HCT116 (cell line): ENCODE measurements around the gene OPCML.

Experiments used
- ATF3 ChIP-seq: IDR thresholded peaks from 2 replicates; pipeline ENCODE4 v1.6.1; 2012
- CTCF ChIP-seq, 3 experiments: fragments of 200-600 bp in 1 of 3; sonication (generic) in 1 of 3; IDR thresholded peaks in 2 of 3; conservative IDR thresholded peaks in 1 of 3; 2 replicates each; pipeline ENCODE4 v1.5.1; 2012 to 2017; ENCODE audit warnings: low read depth in 2 of 3, low read length in 2 of 3, antibody characterized with exemption in 1 of 3, borderline replicate concordance in 1 of 3, control low read depth in 1 of 3, mild to moderate bottlenecking in 1 of 3, mixed read lengths in 1 of 3, mixed run types in 1 of 3, moderate library complexity in 1 of 3; ENCODE audit not compliant: insufficient read depth in 1 of 3
- ELF1 ChIP-seq: IDR thresholded peaks from 2 replicates; pipeline ENCODE4 v1.6.1; 2012; ENCODE audit warnings: low read depth, borderline replicate concordance
- EZH2 ChIP-seq: fragments of 200-600 bp; sonication (generic); IDR thresholded peaks from 2 replicates; pipeline ENCODE4 v1.6.1; 2017; ENCODE audit warnings: antibody characterized with exemption, mixed run types
- POLR2A ChIP-seq: IDR thresholded peaks from 2 replicates; pipeline ENCODE4 v1.7.0; 2011; ENCODE audit warnings: borderline replicate concordance; ENCODE audit not compliant: insufficient read depth, insufficient read length; ENCODE audit errors: extremely low read depth
- POLR2AphosphoS5 ChIP-seq: IDR thresholded peaks from 2 replicates; pipeline ENCODE4 v1.6.1; 2011; ENCODE audit warnings: mild to moderate bottlenecking, low read depth, low read length, moderate library complexity
- RAD21 ChIP-seq: IDR thresholded peaks from 2 replicates; pipeline ENCODE4 v1.6.1; 2012; ENCODE audit warnings: low read depth, mild to moderate bottlenecking
- SIN3A ChIP-seq: IDR thresholded peaks from 2 replicates; pipeline ENCODE4 v1.6.1; 2012; ENCODE audit warnings: low read depth
- TCF7L2 ChIP-seq: IDR thresholded peaks from 2 replicates; pipeline ENCODE4 v1.7.0; 2011; ENCODE audit warnings: borderline replicate concordance, inconsistent platforms; ENCODE audit not compliant: insufficient read depth, insufficient read length; ENCODE audit errors: extremely low read depth
- YY1 ChIP-seq: IDR thresholded peaks from 2 replicates; pipeline ENCODE4 v1.6.1; 2011; ENCODE audit warnings: low read length, low read depth, moderate library complexity, mild to moderate bottlenecking; ENCODE audit not compliant: insufficient replicate concordance; ENCODE audit errors: extremely low read depth
- ZBTB33 ChIP-seq: IDR thresholded peaks from 2 replicates; pipeline ENCODE4 v1.6.1; 2011; ENCODE audit warnings: mild to moderate bottlenecking, low read length, moderate library complexity; ENCODE audit not compliant: insufficient replicate concordance; ENCODE audit errors: extremely low read depth
- ZNF274 ChIP-seq: fragments of 200-500 bp; sonication (Bioruptor generic); IDR thresholded peaks from 2 replicates; pipeline ENCODE4 v1.6.1; 2014; ENCODE audit warnings: mild to moderate bottlenecking, low read depth, low read length, inconsistent platforms
- TF ChIP-seq, protein P1 (sequence below): IDR thresholded peaks from 2 replicates; pipeline ENCODE4 v1.6.1; 2012; ENCODE audit warnings: low read depth
- TF ChIP-seq, protein P2 (sequence below): IDR thresholded peaks from 2 replicates; pipeline ENCODE4 v1.6.1; 2012

- TF ChIP-seq TCF7L2 (no peak), CTCF (IDR thresholded peaks at IDR 0.05 in 2 of 3, conservative IDR thresholded peaks at IDR 0.05 in 1 of 3; ENCODE audit: borderline replicate concordance in 1 of 3, insufficient read depth in 1 of 3, low read depth in 2 of 3, low read length in 2 of 3) (no peak), RAD21 (no peak), POLR2A (no peak), ATF3 (no peak), POLR2AphosphoS5 (no peak), EZH2 (no peak), ELF1 (no peak), YY1 (no peak), ZBTB33 (no peak), SIN3A (no peak), ZNF274 (no peak)
- TF ChIP-seq, protein P1, sequence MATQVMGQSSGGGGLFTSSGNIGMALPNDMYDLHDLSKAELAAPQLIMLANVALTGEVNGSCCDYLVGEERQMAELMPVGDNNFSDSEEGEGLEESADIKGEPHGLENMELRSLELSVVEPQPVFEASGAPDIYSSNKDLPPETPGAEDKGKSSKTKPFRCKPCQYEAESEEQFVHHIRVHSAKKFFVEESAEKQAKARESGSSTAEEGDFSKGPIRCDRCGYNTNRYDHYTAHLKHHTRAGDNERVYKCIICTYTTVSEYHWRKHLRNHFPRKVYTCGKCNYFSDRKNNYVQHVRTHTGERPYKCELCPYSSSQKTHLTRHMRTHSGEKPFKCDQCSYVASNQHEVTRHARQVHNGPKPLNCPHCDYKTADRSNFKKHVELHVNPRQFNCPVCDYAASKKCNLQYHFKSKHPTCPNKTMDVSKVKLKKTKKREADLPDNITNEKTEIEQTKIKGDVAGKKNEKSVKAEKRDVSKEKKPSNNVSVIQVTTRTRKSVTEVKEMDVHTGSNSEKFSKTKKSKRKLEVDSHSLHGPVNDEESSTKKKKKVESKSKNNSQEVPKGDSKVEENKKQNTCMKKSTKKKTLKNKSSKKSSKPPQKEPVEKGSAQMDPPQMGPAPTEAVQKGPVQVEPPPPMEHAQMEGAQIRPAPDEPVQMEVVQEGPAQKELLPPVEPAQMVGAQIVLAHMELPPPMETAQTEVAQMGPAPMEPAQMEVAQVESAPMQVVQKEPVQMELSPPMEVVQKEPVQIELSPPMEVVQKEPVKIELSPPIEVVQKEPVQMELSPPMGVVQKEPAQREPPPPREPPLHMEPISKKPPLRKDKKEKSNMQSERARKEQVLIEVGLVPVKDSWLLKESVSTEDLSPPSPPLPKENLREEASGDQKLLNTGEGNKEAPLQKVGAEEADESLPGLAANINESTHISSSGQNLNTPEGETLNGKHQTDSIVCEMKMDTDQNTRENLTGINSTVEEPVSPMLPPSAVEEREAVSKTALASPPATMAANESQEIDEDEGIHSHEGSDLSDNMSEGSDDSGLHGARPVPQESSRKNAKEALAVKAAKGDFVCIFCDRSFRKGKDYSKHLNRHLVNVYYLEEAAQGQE: no peak
- TF ChIP-seq, protein P2, sequence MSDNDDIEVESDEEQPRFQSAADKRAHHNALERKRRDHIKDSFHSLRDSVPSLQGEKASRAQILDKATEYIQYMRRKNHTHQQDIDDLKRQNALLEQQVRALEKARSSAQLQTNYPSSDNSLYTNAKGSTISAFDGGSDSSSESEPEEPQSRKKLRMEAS: no peak
Observed at GRCh38 chr11:132576706-132577105, 955.6 kb downstream of the OPCML start.
